HG03103 (cell line): Measurements from ENCODE around the gene MAMLD1.

Source experiments
- ATAC-seq: cut with Tn5 transposase; IDR thresholded peaks from one replicate; pipeline ENCODE4 v1.9.1; 2021; ENCODE audit warnings: low read depth; ENCODE audit not compliant: unreplicated experiment

MAMLD1 gene

DNA sequence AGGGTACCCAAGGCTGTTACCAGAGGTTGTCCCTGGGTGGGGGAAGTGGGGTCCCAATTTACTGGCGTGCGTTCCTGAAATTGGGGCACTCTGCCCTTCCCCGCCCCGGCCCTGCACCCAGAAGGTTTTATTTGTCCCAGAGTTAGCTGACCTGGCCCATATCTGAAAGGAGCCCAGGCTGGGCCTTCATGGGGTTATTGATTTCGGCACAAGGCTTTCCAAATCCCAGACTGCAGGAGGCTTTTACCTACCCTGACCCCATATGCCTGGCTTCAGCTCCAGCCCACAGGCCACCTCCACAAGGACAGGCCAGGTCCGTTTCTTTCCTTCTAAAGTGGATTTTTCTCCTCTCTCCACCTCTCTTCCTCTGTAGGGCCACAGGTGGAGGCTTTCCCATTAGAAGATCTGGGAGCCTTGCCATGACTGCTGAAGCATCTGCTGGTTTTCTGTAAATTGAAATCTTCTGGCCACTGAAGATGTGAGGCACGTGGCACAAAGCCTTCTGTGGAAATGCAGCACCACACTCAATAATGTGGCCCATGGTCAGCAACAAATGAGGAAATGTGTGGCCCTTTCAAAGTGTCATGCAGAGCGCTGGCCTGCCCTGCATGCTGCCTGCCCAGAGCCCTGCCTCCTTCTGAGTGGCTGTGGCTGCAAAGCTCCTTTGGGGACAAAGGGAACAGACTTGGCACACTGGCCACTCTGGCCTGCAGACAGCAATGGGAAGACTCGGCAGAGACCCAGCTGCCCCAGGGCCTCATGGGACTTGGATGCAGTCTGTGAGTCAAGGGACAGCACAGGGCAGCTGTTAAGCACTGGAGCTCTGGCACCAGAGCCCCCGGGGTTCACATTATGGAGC is 162.2 kb downstream of the MAMLD1 start:
- no peak for ATAC-seq

- ATAC-seq, result no peak
Observed at GRCh38 chrX:150526692-150527091, 163.6 kb downstream of the MAMLD1 start.

- ATAC-seq, result no peak
Observed at GRCh38 chrX:150527108-150527507, 164.0 kb downstream of the MAMLD1 start.

DNA sequence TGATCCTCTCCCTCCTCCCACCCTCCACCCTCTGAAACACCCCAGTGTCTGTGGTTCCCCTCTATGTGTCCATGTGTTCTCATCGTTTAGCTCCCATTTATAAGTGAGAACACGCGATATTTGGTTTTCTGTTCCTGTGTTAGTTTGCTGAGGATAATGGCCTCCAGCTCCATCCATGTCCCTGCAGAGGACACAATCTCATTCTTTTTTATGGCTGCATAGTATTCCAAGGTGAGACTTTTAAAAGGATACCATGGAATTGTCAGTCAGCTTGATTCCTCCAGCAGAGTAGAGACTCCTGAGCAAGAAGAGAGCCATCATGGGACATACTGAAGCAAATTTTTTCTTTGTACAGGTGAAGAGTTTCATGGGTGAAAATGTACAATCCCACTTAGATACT is 166.5 kb downstream of the MAMLD1 start:
- no peak for ATAC-seq

DNA sequence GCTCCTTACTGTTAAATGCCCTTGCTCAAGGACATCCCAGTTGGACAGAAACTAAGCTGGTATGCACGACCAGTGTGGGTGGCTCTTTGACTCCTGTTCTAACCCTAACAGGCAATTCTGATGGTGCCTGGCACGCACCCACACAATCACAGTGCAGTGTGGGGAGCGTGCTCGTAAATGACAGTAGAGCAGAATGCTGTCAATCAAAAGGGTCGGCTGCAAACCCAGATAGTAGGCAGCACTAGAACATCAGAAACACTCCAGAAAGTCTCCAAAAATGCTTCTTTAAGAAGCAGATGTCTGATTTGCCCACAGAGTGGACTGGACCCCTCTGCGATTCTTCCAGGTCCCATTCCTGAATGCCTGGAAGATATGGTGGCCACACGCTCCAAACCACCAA is 167.7 kb downstream of the MAMLD1 start:
- ATAC-seq, result no peak

DNA sequence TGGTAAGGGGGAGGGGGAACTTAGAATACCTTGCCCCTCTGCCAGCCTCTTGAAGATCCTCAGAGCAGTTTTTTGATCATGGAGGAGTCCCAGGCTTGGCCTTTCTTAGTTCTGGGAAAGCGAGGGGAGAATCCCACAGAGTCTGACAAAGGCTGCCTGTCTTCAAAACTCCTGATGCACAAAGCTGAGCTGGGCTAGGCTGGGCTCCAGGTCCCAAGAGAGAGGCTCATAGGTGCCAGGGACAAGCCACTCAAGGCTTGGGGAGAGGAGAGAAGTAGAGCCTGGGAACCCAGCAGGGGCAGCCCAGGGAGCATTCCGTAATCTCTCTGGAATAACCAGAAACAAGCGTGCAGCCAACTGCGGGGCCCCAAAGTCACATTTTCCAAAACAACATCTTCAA is 168.3 kb downstream of the MAMLD1 start:
- ATAC-seq, result no peak

- no peak for ATAC-seq
Observed at GRCh38 chrX:150533863-150534262, 170.7 kb downstream of the MAMLD1 start.

DNA sequence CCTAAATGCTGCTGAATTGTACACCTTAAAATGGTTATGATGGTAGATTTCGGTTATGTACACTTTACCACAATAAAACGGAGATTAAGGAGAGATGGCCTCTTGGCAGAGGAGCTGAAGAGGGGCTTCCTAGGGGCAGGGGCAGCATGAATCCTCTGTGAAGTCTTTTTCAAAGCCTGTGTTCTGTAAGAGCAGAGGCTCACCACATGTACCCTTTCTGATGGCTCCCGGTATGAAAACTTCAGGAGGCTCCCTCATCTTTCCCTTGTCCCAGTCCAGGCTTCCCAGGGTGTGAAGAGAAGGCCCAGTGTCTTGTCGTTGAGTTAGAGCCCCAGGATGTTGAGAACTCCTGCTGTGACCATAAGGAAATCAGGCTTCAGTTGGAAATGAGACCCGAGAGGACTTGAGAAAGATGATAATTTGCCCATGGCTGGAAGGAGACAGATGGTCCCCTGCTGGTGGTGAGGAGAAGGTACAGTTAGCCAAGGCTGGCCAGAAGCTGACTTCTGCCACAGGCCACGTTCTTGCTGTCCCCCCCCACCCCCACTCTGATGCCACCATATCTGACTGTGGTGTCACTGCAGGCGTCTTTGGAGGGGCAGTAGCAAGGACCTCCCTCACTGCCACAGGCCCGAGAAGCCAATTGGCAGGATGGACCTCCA is 173.5 kb downstream of the MAMLD1 start:
- ATAC-seq, result no peak

DNA sequence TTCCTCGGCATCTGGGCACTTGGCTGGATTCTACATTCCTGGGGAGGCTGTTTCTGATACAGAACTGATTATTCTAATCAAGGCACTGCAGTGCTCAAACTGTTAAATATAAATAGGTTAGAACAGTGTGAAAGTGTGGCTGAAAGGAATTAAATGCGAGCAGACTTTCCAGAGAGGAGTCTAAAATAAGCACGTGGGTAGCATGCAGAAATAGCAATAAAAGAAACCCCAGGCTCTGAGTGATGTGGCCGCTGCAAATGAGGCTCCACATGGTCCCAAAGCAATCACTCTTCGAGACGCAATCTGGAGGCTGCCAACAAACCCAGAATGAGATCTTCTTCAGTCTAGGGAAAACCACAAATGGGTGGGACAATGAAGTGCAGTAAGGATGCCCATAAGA is 174.7 kb downstream of the MAMLD1 start:
- ATAC-seq, result no peak

- no peak for ATAC-seq
Observed at GRCh38 chrX:150540965-150541364, 177.8 kb downstream of the MAMLD1 start.

DNA sequence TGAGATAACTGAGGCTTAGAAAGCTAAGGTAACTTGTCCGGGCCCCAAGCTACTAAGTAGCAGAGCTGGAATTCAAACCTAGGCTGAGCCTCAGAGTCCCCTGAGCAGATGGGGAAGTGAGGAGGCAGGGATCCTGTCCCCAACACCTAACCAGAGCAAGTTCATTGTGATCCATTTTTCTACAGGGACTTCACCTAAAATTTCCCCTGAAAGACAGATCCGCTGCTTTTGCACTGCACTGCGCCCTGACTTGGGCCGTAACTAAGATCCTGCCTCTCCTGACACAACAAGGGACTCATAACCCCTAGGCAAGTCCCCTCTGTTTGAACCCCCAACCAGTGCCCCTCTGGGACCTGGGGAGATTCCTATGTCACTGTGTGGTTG is 179.7 kb downstream of the MAMLD1 start:
- ATAC-seq, result peak; percentile 20

GRCh38 chrX:150543230-150544155 is 180.4 kb downstream of the MAMLD1 start:
- ATAC-seq, result peak; percentile 44

DNA sequence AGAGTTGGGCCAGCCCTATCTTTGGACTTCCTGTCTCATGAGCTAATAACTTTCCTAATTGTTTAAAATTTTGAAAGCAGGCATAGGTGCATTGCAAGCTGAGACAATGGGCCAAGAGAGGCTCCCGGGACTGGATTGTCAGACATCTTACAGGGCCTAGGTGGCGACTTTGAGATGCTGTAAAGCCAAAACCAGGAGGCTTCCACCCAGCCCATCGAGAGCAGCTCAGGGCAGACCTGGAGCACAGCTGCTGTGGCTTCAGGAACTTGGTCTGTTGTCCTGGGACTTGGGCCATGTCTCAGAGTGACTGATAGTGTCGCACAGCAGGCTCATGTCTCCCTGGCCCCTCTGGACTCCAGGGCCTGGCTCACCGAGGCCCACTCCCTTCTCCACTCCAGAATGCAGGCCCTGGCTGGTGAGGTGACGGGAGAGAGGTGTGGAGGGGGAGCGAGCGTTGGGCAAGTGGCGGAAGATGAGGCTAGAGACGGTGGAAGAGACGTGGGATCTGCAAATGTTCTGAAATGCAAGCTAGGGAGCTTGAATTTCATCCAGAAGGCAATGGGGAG is 181.2 kb downstream of the MAMLD1 start:
- ATAC-seq, result no peak

- no peak for ATAC-seq
Observed at GRCh38 chrX:150544835-150545770, 182.0 kb downstream of the MAMLD1 start.

- no peak for ATAC-seq
Observed at GRCh38 chrX:150546711-150547153, 183.6 kb downstream of the MAMLD1 start.

- ATAC-seq, result peak; percentile 47
Observed at GRCh38 chrX:150547375-150548115, 184.4 kb downstream of the MAMLD1 start.

DNA sequence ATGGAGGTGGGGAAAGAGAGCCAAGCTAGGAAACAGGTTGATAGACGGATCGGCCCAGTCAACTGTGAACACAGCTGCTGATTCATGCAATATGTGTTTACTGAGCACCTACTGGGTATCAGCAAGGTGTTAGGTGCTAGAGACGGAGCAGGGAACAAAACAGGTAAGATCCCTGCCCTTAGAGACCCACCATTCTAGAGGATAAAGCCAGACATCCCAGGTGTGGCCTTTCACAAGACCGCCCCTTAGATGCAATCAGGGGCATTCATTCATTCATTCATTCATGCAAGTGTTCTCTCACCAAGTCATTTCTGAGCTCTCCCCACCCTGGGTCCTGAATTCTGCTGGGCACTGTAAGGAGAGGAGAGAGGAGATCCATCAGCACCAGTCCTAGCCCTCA is 185.1 kb downstream of the MAMLD1 start:
- no peak for ATAC-seq

DNA sequence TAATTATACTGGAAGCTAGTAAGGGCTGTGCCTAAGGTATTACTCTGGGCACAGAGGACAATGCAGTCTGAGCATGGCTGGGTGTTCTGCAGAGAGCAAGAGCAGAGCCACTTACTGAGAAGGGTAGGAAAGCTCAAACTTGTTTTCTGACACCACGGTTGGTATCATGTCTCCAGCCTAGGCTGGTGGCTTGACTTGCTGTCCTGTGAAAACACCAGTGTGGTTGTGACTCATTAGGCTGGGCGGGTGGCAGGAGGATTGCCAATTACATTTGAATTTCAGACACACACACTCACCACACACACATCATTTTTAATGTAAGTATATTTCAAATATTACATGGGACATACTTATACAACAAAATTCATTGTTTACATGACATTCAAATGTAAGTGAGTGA is 185.6 kb downstream of the MAMLD1 start:
- no peak for ATAC-seq

- no peak for ATAC-seq
Observed at GRCh38 chrX:150551963-150552362, 188.8 kb downstream of the MAMLD1 start.
